SK-N-MC (cell line): ENCODE data around the gene GALNT18.

Experiments used
- EZH2 ChIP-seq: fragments of 200-600 bp; sonication (generic); IDR thresholded peaks from one replicate; pipeline ENCODE4 v1.6.1; 2017; ENCODE audit warnings: antibody characterized with exemption
- POLR2AphosphoS5 ChIP-seq: IDR thresholded peaks from 2 replicates; pipeline ENCODE4 v1.6.1; 2012; ENCODE audit warnings: mild to moderate bottlenecking, low read depth, low read length, borderline replicate concordance

DNA sequence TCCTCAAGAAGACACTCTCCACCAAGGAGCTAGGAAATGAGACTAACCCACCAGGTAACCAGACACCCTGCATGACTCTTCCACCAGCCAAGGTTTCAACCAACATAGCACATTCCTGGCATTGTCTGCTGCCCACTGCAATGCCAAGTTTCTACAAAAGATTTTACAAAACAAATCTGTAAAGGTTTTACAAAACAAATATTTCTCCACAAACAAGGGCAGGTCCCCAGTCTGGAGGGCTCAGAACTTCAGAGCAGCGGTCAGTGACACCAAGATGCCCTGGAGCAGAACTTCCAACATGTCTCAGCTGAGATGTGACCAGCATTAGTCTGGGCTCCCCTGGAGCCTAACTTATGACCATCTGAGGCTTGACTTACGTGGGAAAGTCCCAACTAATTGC lies 14.0 kb downstream of the GALNT18 start:
- TF ChIP-seq POLR2AphosphoS5 (no peak), EZH2 (no peak)
